ENCODE measurements around the gene SAAL1. TPM values are rescaled to one million over a fixed set of nuclear protein-coding genes. Genes with fewer than 3 reads are reported as not detected.

SAAL1 gene
- total RNA-seq, 4 donors from 2014 or later = 3.0 to 16.1 (median 4.4) TPM

GRCh38 chr11:18064450-18065054 is 41.3 kb downstream of the SAAL1 start:
- peaks cover 0 to 6% of the 10 kb centered on the region in 2 donors for H3K4me1 ChIP-seq
- intact Hi-C loops (cut with DNase I; ENCODE audit: low total_unique reads) = no loop called here
- no peaks in the 10 kb centered on the region for H3K27me3 ChIP-seq
- H3K27ac ChIP-seq = no peak overlapping the region
- H3K4me3 ChIP-seq = no peak overlapping the region
- ATAC-seq (no peak), DNase-seq (no peak)
- no peaks in the 10 kb centered on the region for H3K9me3 ChIP-seq
- no peak for TF ChIP-seq CTCF (IDR thresholded peaks at IDR 0.05 in 4 of 5, conservative IDR thresholded peaks at IDR 0.05 in 1 of 5)
- no peaks in the 10 kb centered on the region for H3K36me3 ChIP-seq
- in situ Hi-C loops (cut with MboI; ENCODE audit: low sequenced_read_pairs in 4 of 4) = no loop called here

- no peaks in the 10 kb centered on the region for H3K36me3 ChIP-seq
- DNase-seq = no peak
- no peaks in the 10 kb centered on the region for H3K9me3 ChIP-seq
- intact Hi-C loops (cut with DNase I; ENCODE audit: low total_unique reads) = no loop called here
- in situ Hi-C loops (cut with MboI; ENCODE audit: low sequenced_read_pairs in 4 of 4) = no loop called here
- TF ChIP-seq POLR2A (IDR thresholded peaks at IDR 0.05) (no peak), CTCF (IDR thresholded peaks at IDR 0.05 in 4 of 5, conservative IDR thresholded peaks at IDR 0.05 in 1 of 5) (no peak)
- no peak for ATAC-seq
- no peaks in the 10 kb centered on the region for H3K27me3 ChIP-seq
- peaks cover 0 to 6% of the 10 kb centered on the region in 2 donors for H3K4me1 ChIP-seq
- H3K27ac ChIP-seq = no peak overlapping the region
- no peak overlapping the region for H3K4me3 ChIP-seq
These were observed 41.9 kb downstream of the SAAL1 start for GRCh38 chr11:18063862-18064434.

- H3K36me3 ChIP-seq = no peaks in the 10 kb centered on the region
- in situ Hi-C loops (cut with MboI; ENCODE audit: low sequenced_read_pairs in 4 of 4) (no loop called here), intact Hi-C loops (cut with DNase I; ENCODE audit: low total_unique reads) (no loop called here)
- DNase-seq (no peak), ATAC-seq (no peak)
- H3K27me3 ChIP-seq = no peaks in the 10 kb centered on the region
- H3K9me3 ChIP-seq = no peaks in the 10 kb centered on the region
- peaks cover 0 to 6% of the 10 kb centered on the region in 2 donors for H3K4me1 ChIP-seq
- no peak overlapping the region for H3K4me3 ChIP-seq
- TF ChIP-seq CTCF (IDR thresholded peaks at IDR 0.05 in 4 of 5, conservative IDR thresholded peaks at IDR 0.05 in 1 of 5) (no peak), POLR2A (IDR thresholded peaks at IDR 0.05) (no peak)
- no peak overlapping the region for H3K27ac ChIP-seq
These were observed 42.8 kb downstream of the SAAL1 start for GRCh38 chr11:18063125-18063524.

GRCh38 chr11:18061351-18061750 is 44.5 kb downstream of the SAAL1 start:
- no peaks in the 10 kb centered on the region for H3K36me3 ChIP-seq
- H3K4me1 ChIP-seq = peaks cover 0 to 6% of the 10 kb centered on the region in 2 donors
- H3K9me3 ChIP-seq = no peaks in the 10 kb centered on the region
- intact Hi-C loops (cut with DNase I; ENCODE audit: low total_unique reads) (no loop called here), in situ Hi-C loops (cut with MboI; ENCODE audit: low sequenced_read_pairs in 4 of 4) (no loop called here)
- H3K27me3 ChIP-seq = no peaks in the 10 kb centered on the region
- DNase-seq (no peak), ATAC-seq (no peak)
- H3K4me3 ChIP-seq = no peak overlapping the region
- TF ChIP-seq CTCF (IDR thresholded peaks at IDR 0.05 in 4 of 5, conservative IDR thresholded peaks at IDR 0.05 in 1 of 5) (no peak), POLR2A (IDR thresholded peaks at IDR 0.05) (no peak)
- no peak overlapping the region for H3K27ac ChIP-seq

Measured in gastrocnemius medialis (tissue), 4 donors.